Measurements from ENCODE around the gene RRM2. TPM values are rescaled to one million over a fixed set of nuclear protein-coding genes. Genes with fewer than 3 reads are reported as not detected.

Gene RRM2
- total RNA-seq: 7.9 TPM
- 10 to 100 TPM in 2 of 4 donors, 1 to 10 TPM in 2; 7.9 to 25.8 (median 16.7) TPM for polyA plus RNA-seq

DNA sequence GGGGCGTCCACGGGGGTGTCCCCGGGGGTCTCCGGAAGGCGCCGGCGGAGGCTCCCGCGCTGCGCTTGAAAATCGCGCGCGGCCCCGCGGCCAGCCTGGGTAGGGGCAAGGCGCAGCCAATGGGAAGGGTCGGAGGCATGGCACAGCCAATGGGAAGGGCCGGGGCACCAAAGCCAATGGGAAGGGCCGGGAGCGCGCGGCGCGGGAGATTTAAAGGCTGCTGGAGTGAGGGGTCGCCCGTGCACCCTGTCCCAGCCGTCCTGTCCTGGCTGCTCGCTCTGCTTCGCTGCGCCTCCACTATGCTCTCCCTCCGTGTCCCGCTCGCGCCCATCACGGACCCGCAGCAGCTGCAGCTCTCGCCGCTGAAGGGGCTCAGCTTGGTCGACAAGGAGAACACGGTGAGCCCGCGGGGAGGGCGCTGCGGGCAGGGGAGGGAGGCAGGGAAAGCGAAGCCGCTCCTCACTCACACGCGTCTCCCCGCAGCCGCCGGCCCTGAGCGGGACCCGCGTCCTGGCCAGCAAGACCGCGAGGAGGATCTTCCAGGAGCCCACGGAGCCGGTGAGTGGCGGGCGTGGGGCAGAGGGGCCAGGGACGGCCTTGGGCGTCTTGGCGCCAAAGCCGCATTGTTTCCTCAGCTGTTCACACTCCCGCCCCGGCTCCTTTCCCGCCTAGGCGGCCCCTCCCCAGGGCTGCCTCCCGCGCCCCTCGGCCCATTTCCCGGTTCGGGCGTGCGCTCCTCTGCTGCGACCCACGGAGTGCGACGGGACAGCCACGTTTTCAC is at the start of gene RRM2:
Gene RRM2 (plus strand): TSS at position 240 of the 781 bp plus-strand sequence. CDS start 60 bp downstream, at position 300.
- ATAC-seq (ENCODE audit: low read depth in 2 of 2): peak; percentile 81 to 82
- Mint-ChIP-seq H3K9me3 (peaks cover 0 to 1% (median 0%) of the 10 kb centered on the region in 7 donors), H3K27me3 (peaks cover 6% of the 10 kb centered on the region), H3K4me1 (peaks cover 17 to 70% (median 43%) of the 10 kb centered on the region in 4 donors), H3K4me3 (peak within 1 kb of the TSS; percentile 95 to 99 (median 97)), H3K27ac (peak within 1 kb of the TSS; percentile 7 to 73 (median 62)), H3K36me3 (no peaks in the 10 kb centered on the region)
- no peaks in the 10 kb centered on the region for H3K36me3 ChIP-seq (ENCODE audit: control insufficient read depth, insufficient read depth, low read length)
- no peaks in the 10 kb centered on the region for H3K27me3 ChIP-seq (ENCODE audit: control insufficient read depth, insufficient read depth, low read length)
- peaks cover 64% of the 10 kb centered on the region for H3K4me1 ChIP-seq (ENCODE audit: control insufficient read depth, insufficient read depth, low read length, poor library complexity, severe bottlenecking)
- DNase-seq: peak; percentile 85 to 96 (median 88)
- peak within 1 kb of the TSS; percentile 83 for H3K27ac ChIP-seq (ENCODE audit: insufficient read depth, low read length, poor library complexity, severe bottlenecking)
- H3K4me3 ChIP-seq (ENCODE audit: low read depth, low read length): peak within 1 kb of the TSS; percentile 66
- no peaks in the 10 kb centered on the region for H3K9me3 ChIP-seq (ENCODE audit: control insufficient read depth in 2 of 2, low read length in 2 of 2)

DNA sequence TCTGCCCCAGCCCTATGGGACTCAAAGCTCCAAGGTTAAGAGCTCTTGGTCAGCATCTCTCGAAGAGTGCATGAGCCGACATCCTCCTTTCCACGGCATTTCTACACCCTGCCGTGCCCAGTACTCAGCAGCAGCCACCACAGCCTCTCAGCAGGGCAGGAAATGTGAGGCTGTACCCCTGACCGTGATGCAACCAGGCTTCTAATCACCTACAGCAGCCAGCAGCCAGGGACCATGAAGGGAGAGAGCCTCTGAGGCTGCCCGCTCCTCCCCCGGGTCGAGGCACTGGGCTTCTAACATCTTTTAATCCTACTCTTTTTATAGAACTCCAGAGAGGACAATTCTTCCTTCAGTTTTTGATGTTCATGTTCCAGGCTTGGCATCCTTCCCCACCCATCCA is 48.8 kb upstream of the RRM2 start:
- no peaks in the 10 kb centered on the region for H3K9me3 Mint-ChIP-seq
- no peaks in the 10 kb centered on the region for H3K36me3 Mint-ChIP-seq
- DNase-seq: no peak
- Histone ChIP-seq H3K9me3 (ENCODE audit: control insufficient read depth in 2 of 2, low read length in 2 of 2) (no peaks in the 10 kb centered on the region), H3K27me3 (ENCODE audit: control insufficient read depth, insufficient read depth, low read length) (peaks cover 18% of the 10 kb centered on the region), H3K4me3 (ENCODE audit: low read depth, low read length) (no peak overlapping the region), H3K27ac (ENCODE audit: insufficient read depth, low read length, poor library complexity, severe bottlenecking) (no peak overlapping the region), H3K4me1 (ENCODE audit: control insufficient read depth, insufficient read depth, low read length, poor library complexity, severe bottlenecking) (peaks cover 5% of the 10 kb centered on the region), H3K36me3 (ENCODE audit: control insufficient read depth, insufficient read depth, low read length) (no peaks in the 10 kb centered on the region)
- H3K27me3 Mint-ChIP-seq: peaks cover 60% of the 10 kb centered on the region
- no peak overlapping the region for H3K27ac Mint-ChIP-seq
- ATAC-seq (ENCODE audit: low read depth in 2 of 2): no peak
- no peak overlapping the region for H3K4me3 Mint-ChIP-seq
- peaks cover under 1 to 12% (median 5%) of the 10 kb centered on the region in 4 donors for H3K4me1 Mint-ChIP-seq

DNA sequence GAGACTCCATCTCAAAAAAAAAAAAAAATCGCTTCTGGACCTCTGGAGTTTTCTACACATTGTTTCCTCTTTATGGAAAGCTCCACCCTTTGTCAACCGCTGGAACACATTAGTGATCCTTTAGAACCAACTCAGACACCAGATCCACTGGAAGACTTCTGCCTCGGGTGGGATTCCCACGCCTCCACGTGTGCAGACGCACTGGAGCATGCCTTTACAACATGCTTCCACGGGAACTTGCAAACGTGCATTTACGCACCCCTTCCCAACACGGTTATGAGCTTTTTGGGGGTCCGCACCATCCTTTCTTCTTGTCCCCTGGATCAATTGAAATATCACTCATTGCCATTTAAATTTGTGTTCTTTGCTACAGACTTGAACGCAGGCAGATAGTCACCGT is 47.4 kb upstream of the RRM2 start:
- DNase-seq (no peak), ATAC-seq (ENCODE audit: low read depth in 2 of 2) (no peak)
- Mint-ChIP-seq H3K9me3 (no peaks in the 10 kb centered on the region), H3K27me3 (peaks cover 67% of the 10 kb centered on the region), H3K4me3 (no peak overlapping the region), H3K27ac (no peak overlapping the region), H3K4me1 (peaks cover 5 to 18% (median 9%) of the 10 kb centered on the region in 4 donors), H3K36me3 (no peaks in the 10 kb centered on the region)
- Histone ChIP-seq H3K27ac (ENCODE audit: insufficient read depth, low read length, poor library complexity, severe bottlenecking) (no peak overlapping the region), H3K9me3 (ENCODE audit: control insufficient read depth in 2 of 2, low read length in 2 of 2) (no peaks in the 10 kb centered on the region), H3K27me3 (ENCODE audit: control insufficient read depth, insufficient read depth, low read length) (peaks cover 20% of the 10 kb centered on the region), H3K36me3 (ENCODE audit: control insufficient read depth, insufficient read depth, low read length) (no peaks in the 10 kb centered on the region), H3K4me3 (ENCODE audit: low read depth, low read length) (no peak overlapping the region), H3K4me1 (ENCODE audit: control insufficient read depth, insufficient read depth, low read length, poor library complexity, severe bottlenecking) (peaks cover 14% of the 10 kb centered on the region)

DNA sequence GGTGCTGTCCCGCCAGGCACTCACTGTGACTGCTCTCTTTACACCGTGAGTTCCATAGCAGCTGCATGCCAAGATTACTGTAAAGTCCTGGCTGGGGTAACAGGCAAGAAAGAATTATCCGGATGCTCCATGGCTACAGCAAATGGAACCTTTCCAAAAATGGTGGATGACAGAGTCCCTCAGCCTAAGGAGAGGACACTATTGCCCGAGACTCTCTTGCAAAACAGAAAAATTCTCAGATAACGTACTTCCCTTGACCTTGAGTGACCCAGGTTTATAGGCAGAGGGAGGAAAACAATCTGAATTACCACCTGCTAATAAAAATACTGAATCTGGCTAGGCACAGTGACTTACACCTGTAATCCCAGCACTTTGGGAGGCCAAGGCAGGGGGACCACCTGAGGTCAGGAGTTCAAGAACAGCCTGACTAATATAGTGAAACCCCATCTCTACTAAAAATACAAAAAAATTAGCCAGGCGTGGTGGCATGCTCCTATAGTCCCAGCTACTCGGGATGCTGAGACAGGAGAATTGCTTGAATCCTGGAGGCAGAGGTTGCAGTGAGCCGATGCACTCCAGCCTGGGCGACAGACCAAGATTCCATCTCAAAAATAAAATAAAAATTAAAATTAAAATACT is 46.8 kb upstream of the RRM2 start:
- Histone ChIP-seq H3K36me3 (ENCODE audit: control insufficient read depth, insufficient read depth, low read length) (no peaks in the 10 kb centered on the region), H3K4me3 (ENCODE audit: low read depth, low read length) (no peak overlapping the region), H3K9me3 (ENCODE audit: control insufficient read depth in 2 of 2, low read length in 2 of 2) (no peaks in the 10 kb centered on the region), H3K27me3 (ENCODE audit: control insufficient read depth, insufficient read depth, low read length) (peaks cover 20% of the 10 kb centered on the region), H3K27ac (ENCODE audit: insufficient read depth, low read length, poor library complexity, severe bottlenecking) (no peak overlapping the region), H3K4me1 (ENCODE audit: control insufficient read depth, insufficient read depth, low read length, poor library complexity, severe bottlenecking) (peaks cover 19% of the 10 kb centered on the region)
- H3K9me3 Mint-ChIP-seq: no peaks in the 10 kb centered on the region
- H3K36me3 Mint-ChIP-seq: no peaks in the 10 kb centered on the region
- H3K27ac Mint-ChIP-seq: no peak overlapping the region
- peaks cover 5 to 18% (median 10%) of the 10 kb centered on the region in 4 donors for H3K4me1 Mint-ChIP-seq
- no peak for ATAC-seq (ENCODE audit: low read depth in 2 of 2)
- no peak for DNase-seq
- H3K4me3 Mint-ChIP-seq: no peak overlapping the region
- H3K27me3 Mint-ChIP-seq: peaks cover 67% of the 10 kb centered on the region

DNA sequence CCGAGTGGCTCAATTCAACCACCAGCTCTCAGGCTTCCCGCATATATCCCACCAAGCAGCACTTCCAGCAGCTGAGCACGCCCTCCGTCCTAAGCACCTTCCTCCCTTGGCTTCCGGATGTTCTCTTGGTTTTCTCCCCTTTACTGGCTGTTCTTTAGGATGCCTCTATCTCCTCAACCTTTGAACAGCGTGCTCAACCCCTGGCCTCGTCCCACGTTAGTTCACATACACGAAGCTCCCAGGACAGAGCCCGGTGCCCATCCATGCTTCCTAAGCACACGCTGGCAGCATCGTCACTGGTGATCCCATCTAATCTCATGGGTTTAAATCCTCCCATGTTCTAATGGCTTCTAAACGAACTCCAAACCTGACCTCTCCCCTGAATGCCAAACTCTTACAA is 46.0 kb upstream of the RRM2 start:
- no peak overlapping the region for H3K27ac ChIP-seq (ENCODE audit: insufficient read depth, low read length, poor library complexity, severe bottlenecking)
- no peak for ATAC-seq (ENCODE audit: low read depth in 2 of 2)
- no peak overlapping the region for H3K4me3 Mint-ChIP-seq
- H3K4me1 Mint-ChIP-seq: peaks cover 9 to 25% (median 15%) of the 10 kb centered on the region in 4 donors
- H3K27me3 Mint-ChIP-seq: peaks cover 70% of the 10 kb centered on the region
- peaks cover 27% of the 10 kb centered on the region for H3K4me1 ChIP-seq (ENCODE audit: control insufficient read depth, insufficient read depth, low read length, poor library complexity, severe bottlenecking)
- H3K9me3 ChIP-seq (ENCODE audit: control insufficient read depth in 2 of 2, low read length in 2 of 2): no peaks in the 10 kb centered on the region
- H3K27me3 ChIP-seq (ENCODE audit: control insufficient read depth, insufficient read depth, low read length): peaks cover 25% of the 10 kb centered on the region
- no peak overlapping the region for H3K27ac Mint-ChIP-seq
- no peaks in the 10 kb centered on the region for H3K9me3 Mint-ChIP-seq
- no peaks in the 10 kb centered on the region for H3K36me3 Mint-ChIP-seq
- no peak for DNase-seq
- H3K36me3 ChIP-seq (ENCODE audit: control insufficient read depth, insufficient read depth, low read length): no peaks in the 10 kb centered on the region
- H3K4me3 ChIP-seq (ENCODE audit: low read depth, low read length): no peak overlapping the region

DNA sequence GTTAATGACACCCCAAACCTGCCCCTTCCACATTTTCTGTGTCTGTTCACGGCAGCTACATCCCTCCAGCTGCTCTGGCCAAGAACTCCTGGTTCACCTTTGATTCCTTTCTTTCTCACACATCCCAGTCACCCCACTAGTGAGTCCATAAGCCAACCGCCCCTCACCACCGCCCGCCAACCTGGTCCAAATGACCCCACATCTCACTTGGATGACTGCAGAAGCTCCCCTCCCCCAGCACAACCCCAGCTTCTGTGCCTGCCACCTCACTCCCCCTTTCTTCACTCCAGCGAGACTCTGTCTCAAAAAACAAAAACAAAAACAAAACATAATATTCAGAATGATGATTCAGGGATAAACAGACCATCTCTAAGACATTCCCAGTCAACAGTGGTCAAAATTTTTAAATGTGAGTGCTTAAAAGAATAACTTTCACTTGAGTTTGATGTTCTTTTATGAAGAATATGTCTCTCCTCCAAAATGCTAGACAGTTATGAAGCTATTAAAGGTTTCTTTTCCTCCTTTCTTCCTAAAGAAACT is 45.5 kb upstream of the RRM2 start:
- DNase-seq: no peak
- H3K9me3 ChIP-seq (ENCODE audit: control insufficient read depth in 2 of 2, low read length in 2 of 2): no peaks in the 10 kb centered on the region
- H3K4me3 ChIP-seq (ENCODE audit: low read depth, low read length): no peak overlapping the region
- Mint-ChIP-seq H3K36me3 (no peaks in the 10 kb centered on the region), H3K27me3 (peaks cover 75% of the 10 kb centered on the region), H3K4me3 (peak overlapping the region in 1 of 4 donors; percentile 61), H3K27ac (no peak overlapping the region), H3K4me1 (peaks cover 9 to 25% (median 15%) of the 10 kb centered on the region in 4 donors), H3K9me3 (peaks cover 0 to 1% (median 0%) of the 10 kb centered on the region in 7 donors)
- peaks cover 25% of the 10 kb centered on the region for H3K27me3 ChIP-seq (ENCODE audit: control insufficient read depth, insufficient read depth, low read length)
- no peak for ATAC-seq (ENCODE audit: low read depth in 2 of 2)
- H3K36me3 ChIP-seq (ENCODE audit: control insufficient read depth, insufficient read depth, low read length): no peaks in the 10 kb centered on the region
- peaks cover 28% of the 10 kb centered on the region for H3K4me1 ChIP-seq (ENCODE audit: control insufficient read depth, insufficient read depth, low read length, poor library complexity, severe bottlenecking)
- H3K27ac ChIP-seq (ENCODE audit: insufficient read depth, low read length, poor library complexity, severe bottlenecking): no peak overlapping the region

DNA sequence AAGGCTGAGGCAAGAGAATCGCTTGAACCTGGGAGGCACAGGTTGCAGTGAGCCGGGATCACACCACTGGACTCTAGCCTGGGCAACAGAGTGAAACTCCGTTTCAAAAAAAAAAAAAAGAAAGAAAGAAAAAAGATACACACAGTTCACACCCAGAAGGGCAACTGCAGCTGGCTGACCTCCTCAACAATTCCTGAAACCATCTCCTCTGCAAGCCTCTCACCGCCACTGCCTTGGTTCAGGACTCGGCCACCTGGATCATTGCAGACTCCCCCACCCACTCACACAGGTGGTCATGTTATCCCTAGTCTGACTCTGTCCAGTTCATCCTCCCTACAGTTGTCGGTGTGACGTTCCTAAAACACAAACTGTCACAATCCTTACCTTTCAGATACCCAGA is 44.5 kb upstream of the RRM2 start:
- Mint-ChIP-seq H3K9me3 (peaks cover 0 to 1% (median 0%) of the 10 kb centered on the region in 7 donors), H3K4me3 (peak overlapping the region; percentile 16 to 88 (median 28)), H3K27me3 (peaks cover 72% of the 10 kb centered on the region), H3K36me3 (no peaks in the 10 kb centered on the region), H3K4me1 (peaks cover 6 to 21% (median 14%) of the 10 kb centered on the region in 4 donors), H3K27ac (no peak overlapping the region)
- H3K27ac ChIP-seq (ENCODE audit: insufficient read depth, low read length, poor library complexity, severe bottlenecking): no peak overlapping the region
- H3K9me3 ChIP-seq (ENCODE audit: control insufficient read depth in 2 of 2, low read length in 2 of 2): no peaks in the 10 kb centered on the region
- no peak overlapping the region for H3K4me3 ChIP-seq (ENCODE audit: low read depth, low read length)
- peaks cover 27% of the 10 kb centered on the region for H3K27me3 ChIP-seq (ENCODE audit: control insufficient read depth, insufficient read depth, low read length)
- ATAC-seq (ENCODE audit: low read depth in 2 of 2): no peak
- DNase-seq: no peak
- no peaks in the 10 kb centered on the region for H3K36me3 ChIP-seq (ENCODE audit: control insufficient read depth, insufficient read depth, low read length)
- H3K4me1 ChIP-seq (ENCODE audit: control insufficient read depth, insufficient read depth, low read length, poor library complexity, severe bottlenecking): peaks cover 23% of the 10 kb centered on the region

Measured in CD4-positive, CD25-positive, alpha-beta regulatory T cell (primary cell).